ENCODE results near the gene OR10X1.

GRCh38 chr1:158570480-158570879, 9.2 kb downstream of the OR10X1 start, which contains the start of gene OR6P1:
- TF ChIP-seq CTCF (IDR thresholded peaks at IDR 0.05) (no peak), POLR2A (IDR thresholded peaks at IDR 0.05) (no peak)
